HepG2 (cell line): ENCODE data around the gene GGA3. TPM values are rescaled to one million over a fixed set of nuclear protein-coding genes. Genes with fewer than 3 reads are reported as not detected.

Experiments used
- CHD2 ChIP-seq: IDR thresholded peaks from 2 replicates; pipeline ENCODE4 v1.6.1; 2011; ENCODE audit warnings: low read depth, low read length, improper control_type of control experiment
- MAFG ChIP-seq: sonication (generic); formaldehyde crosslinking; IDR thresholded peaks from 2 replicates; pipeline ENCODE4 v1.5.1; 2020; ENCODE audit warnings: mild to moderate bottlenecking, missing genetic modification reagents
- MYC ChIP-seq: sonication (generic); formaldehyde crosslinking; IDR thresholded peaks from 2 replicates; pipeline ENCODE4 v1.9.0; 2021; ENCODE audit warnings: missing genetic modification reagents, borderline replicate concordance
- NFRKB ChIP-seq: fragments of 450-650 bp; IDR thresholded peaks from 2 replicates; pipeline ENCODE4 v1.6.1; 2017
- NR1H2 ChIP-seq: sonication (generic); formaldehyde crosslinking; IDR thresholded peaks from 2 replicates; pipeline ENCODE4 v1.8.1; 2022; ENCODE audit warnings: low read depth, missing genetic modification reagents, borderline replicate concordance
- PLRG1 ChIP-seq: fragments of 450-650 bp; conservative IDR thresholded peaks from 2 replicates; pipeline ENCODE4 v1.6.1; 2016
- POLR2G ChIP-seq: fragments of 200-400 bp; formaldehyde crosslinking; IDR thresholded peaks from 2 replicates; pipeline ENCODE4 v1.6.1; 2018; ENCODE audit warnings: mild to moderate bottlenecking, low read depth, low read length, moderate library complexity
- ZFP36L2 ChIP-seq: sonication (generic); formaldehyde crosslinking; IDR thresholded peaks from 2 replicates; pipeline ENCODE4 v1.4.0; 2020; ENCODE audit warnings: missing genetic modification reagents
- ZNF17 ChIP-seq: sonication (generic); formaldehyde crosslinking; IDR thresholded peaks from 2 replicates; pipeline ENCODE4 v1.5.0; 2020; ENCODE audit warnings: mild to moderate bottlenecking, missing genetic modification reagents
- ZNF460 ChIP-seq: sonication (generic); formaldehyde crosslinking; IDR thresholded peaks from 2 replicates; pipeline ENCODE4 v1.5.1; 2020; ENCODE audit warnings: missing genetic modification reagents, mild to moderate bottlenecking, borderline replicate concordance
- ZNF850 ChIP-seq: sonication (generic); formaldehyde crosslinking; conservative IDR thresholded peaks from 2 replicates; pipeline ENCODE4 v1.9.0; 2021; ENCODE audit warnings: mild to moderate bottlenecking, missing genetic modification reagents
- ZNF891 ChIP-seq: sonication (generic); formaldehyde crosslinking; IDR thresholded peaks from 2 replicates; pipeline ENCODE4 v1.5.0; 2020; ENCODE audit warnings: mild to moderate bottlenecking, missing genetic modification reagents
- polyA plus RNA-seq, 8 experiments: library from polyadenylated mRNA; depleted of rRNA in 3 of 8; stranded (reverse) in 7 of 8; unstranded in 1 of 8; fragments of >200 nt; fragmentation: Illumina TruSeq in 4 of 8; extraction: Trizol in 4 of 8; gene quantifications; 2 replicates each; pipeline versions ENCODE4 v1.2.1 to v1.2.3, GENCODE V29; 2011 to 2016; ENCODE audit warnings: low read depth in 4 of 8, missing spikeins in 1 of 8, mixed read lengths in 1 of 8; ENCODE audit not compliant: insufficient read depth in 1 of 8
- total RNA-seq, 5 experiments: library from RNA; depleted of rRNA; stranded (reverse); fragments of >200 nt; fragmentation: Illumina TruSeq; extraction: Trizol; gene quantifications; 2 replicates each; pipeline ENCODE4 v1.2.3, GENCODE V29; 2016; ENCODE audit warnings: low read depth in 1 of 5
- TF ChIP-seq, protein P1 (sequence below): sonication (generic); formaldehyde crosslinking; IDR thresholded peaks from 2 replicates; pipeline ENCODE4 v1.4.0; 2020; ENCODE audit warnings: missing genetic modification reagents
- TF ChIP-seq, protein P2 (sequence below): sonication (generic); formaldehyde crosslinking; IDR thresholded peaks from 2 replicates; pipeline ENCODE4 v1.5.0; 2020; ENCODE audit warnings: missing genetic modification reagents
- TF ChIP-seq, protein P3 (sequence below): sonication (generic); formaldehyde crosslinking; IDR thresholded peaks from 2 replicates; pipeline ENCODE4 v1.4.0; 2020; ENCODE audit warnings: missing genetic modification reagents
- TF ChIP-seq, protein P4 (sequence below): sonication (generic); formaldehyde crosslinking; IDR thresholded peaks from 2 replicates; pipeline ENCODE4 v1.4.0; 2020; ENCODE audit warnings: missing genetic modification reagents, borderline replicate concordance
- TF ChIP-seq, protein P5 (sequence below): sonication (generic); formaldehyde crosslinking; IDR thresholded peaks from 2 replicates; pipeline ENCODE4 v1.8.0; 2022; ENCODE audit warnings: missing genetic modification reagents, mild to moderate bottlenecking, borderline replicate concordance

GGA3 gene
- total and polyA plus RNA-seq, 2 of the 13 experiments (the other 11 are each of a cell fraction or from before 2014, with no cell fraction given), result 28.4 to 43.7 TPM

DNA sequence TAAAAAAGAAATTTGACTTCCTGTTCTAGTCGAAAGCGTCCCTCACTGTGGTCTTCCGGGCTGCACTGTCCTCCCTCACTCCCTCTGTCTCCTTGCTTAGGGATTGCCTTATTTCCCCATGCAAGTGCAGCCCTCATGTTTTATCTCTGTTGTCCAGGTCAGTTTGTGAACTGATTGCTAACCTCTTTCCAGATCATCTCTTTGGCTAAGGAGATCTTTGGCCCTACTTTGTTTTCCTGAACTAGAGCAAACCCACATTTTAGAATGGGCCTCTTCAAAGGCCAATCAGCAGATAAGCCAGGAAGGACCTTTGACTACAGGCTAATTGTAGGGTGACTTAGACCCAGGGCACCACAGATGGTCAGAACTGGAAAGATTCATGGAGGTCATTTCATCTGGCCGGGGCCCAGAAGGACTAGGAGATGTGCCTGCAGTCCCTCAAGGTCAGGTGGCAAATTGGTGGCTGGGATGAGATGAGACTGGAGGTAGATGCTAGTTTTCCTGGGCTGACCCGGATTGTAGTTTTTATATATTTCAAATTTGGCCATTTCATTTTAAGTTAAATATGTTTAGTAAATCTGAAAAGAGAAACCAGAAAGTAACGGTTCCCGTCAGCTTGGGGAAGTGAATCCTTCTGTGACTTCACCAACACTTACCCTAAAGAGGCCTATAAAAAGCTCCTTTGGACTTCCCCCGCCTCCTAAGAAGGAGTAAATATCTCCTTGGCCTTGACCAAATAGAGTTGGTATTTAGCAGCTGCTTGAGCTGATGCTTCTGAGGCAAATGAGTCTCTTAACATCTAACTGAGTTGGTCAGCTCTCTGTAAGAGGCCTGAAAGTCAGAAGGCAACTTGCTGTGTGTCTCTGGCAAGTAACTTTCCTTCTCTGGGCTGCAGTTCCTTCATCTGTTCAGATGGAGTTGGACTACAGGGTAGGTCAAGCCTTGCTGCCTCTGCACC, 34.1 kb upstream of the GGA3 start (continued):
- no peak for TF ChIP-seq ZNF850 (CRISPR knock-in tag)
- no peak for TF ChIP-seq ZNF891 (CRISPR knock-in tag)
- TF ChIP-seq, protein P1, sequence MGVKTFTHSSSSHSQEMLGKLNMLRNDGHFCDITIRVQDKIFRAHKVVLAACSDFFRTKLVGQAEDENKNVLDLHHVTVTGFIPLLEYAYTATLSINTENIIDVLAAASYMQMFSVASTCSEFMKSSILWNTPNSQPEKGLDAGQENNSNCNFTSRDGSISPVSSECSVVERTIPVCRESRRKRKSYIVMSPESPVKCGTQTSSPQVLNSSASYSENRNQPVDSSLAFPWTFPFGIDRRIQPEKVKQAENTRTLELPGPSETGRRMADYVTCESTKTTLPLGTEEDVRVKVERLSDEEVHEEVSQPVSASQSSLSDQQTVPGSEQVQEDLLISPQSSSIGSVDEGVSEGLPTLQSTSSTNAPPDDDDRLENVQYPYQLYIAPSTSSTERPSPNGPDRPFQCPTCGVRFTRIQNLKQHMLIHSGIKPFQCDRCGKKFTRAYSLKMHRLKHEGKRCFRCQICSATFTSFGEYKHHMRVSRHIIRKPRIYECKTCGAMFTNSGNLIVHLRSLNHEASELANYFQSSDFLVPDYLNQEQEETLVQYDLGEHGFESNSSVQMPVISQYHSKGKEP (CRISPR knock-in tag), result no peak
- peak; percentile 13; the same call in 1 of the 2 replicates for TF ChIP-seq ZNF460 (CRISPR knock-in tag)
- TF ChIP-seq, protein P2, sequence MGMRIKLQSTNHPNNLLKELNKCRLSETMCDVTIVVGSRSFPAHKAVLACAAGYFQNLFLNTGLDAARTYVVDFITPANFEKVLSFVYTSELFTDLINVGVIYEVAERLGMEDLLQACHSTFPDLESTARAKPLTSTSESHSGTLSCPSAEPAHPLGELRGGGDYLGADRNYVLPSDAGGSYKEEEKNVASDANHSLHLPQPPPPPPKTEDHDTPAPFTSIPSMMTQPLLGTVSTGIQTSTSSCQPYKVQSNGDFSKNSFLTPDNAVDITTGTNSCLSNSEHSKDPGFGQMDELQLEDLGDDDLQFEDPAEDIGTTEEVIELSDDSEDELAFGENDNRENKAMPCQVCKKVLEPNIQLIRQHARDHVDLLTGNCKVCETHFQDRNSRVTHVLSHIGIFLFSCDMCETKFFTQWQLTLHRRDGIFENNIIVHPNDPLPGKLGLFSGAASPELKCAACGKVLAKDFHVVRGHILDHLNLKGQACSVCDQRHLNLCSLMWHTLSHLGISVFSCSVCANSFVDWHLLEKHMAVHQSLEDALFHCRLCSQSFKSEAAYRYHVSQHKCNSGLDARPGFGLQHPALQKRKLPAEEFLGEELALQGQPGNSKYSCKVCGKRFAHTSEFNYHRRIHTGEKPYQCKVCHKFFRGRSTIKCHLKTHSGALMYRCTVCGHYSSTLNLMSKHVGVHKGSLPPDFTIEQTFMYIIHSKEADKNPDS (CRISPR knock-in tag), result peak; percentile 88; the same call in 1 of the 2 replicates
- no peak for TF ChIP-seq PLRG1
- TF ChIP-seq MAFG (CRISPR knock-in tag), result no peak
- TF ChIP-seq NFRKB, result no peak
- TF ChIP-seq, protein P3, sequence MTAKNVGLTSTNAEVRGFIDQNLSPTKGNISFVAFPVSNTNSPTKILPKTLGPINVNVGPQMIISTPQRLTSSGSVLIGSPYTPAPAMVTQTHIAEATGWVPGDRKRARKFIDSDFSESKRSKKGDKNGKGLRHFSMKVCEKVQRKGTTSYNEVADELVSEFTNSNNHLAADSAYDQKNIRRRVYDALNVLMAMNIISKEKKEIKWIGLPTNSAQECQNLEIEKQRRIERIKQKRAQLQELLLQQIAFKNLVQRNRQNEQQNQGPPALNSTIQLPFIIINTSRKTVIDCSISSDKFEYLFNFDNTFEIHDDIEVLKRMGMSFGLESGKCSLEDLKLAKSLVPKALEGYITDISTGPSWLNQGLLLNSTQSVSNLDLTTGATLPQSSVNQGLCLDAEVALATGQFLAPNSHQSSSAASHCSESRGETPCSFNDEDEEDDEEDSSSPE (CRISPR knock-in tag), result peak; percentile 37; the same call in 1 of the 2 replicates
- no peak for TF ChIP-seq CHD2
- TF ChIP-seq NR1H2 (CRISPR knock-in tag), result no peak
- no peak; the same call in 1 of the 2 replicates for TF ChIP-seq MYC (CRISPR knock-in tag)
- TF ChIP-seq, protein P4, sequence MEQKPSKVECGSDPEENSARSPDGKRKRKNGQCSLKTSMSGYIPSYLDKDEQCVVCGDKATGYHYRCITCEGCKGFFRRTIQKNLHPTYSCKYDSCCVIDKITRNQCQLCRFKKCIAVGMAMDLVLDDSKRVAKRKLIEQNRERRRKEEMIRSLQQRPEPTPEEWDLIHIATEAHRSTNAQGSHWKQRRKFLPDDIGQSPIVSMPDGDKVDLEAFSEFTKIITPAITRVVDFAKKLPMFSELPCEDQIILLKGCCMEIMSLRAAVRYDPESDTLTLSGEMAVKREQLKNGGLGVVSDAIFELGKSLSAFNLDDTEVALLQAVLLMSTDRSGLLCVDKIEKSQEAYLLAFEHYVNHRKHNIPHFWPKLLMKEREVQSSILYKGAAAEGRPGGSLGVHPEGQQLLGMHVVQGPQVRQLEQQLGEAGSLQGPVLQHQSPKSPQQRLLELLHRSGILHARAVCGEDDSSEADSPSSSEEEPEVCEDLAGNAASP (CRISPR knock-in tag), result peak; percentile 82; the same call in 1 of the 2 replicates
- TF ChIP-seq ZNF17 (CRISPR knock-in tag), result no peak
- TF ChIP-seq ZFP36L2 (CRISPR knock-in tag), result no peak
- TF ChIP-seq POLR2G, result peak; percentile 93
- TF ChIP-seq, protein P5, sequence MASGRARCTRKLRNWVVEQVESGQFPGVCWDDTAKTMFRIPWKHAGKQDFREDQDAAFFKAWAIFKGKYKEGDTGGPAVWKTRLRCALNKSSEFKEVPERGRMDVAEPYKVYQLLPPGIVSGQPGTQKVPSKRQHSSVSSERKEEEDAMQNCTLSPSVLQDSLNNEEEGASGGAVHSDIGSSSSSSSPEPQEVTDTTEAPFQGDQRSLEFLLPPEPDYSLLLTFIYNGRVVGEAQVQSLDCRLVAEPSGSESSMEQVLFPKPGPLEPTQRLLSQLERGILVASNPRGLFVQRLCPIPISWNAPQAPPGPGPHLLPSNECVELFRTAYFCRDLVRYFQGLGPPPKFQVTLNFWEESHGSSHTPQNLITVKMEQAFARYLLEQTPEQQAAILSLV (CRISPR knock-in tag), result peak; percentile 51; the same call in 1 of the 2 replicates
